Measurements from ENCODE around the gene COL12A1.

GRCh38 chr6:75167851-75168250 lies 38.0 kb downstream of the COL12A1 start:
- TF ChIP-seq CTCF (IDR thresholded peaks at IDR 0.05 in 4 of 5, conservative IDR thresholded peaks at IDR 0.05 in 1 of 5) (no peak), POLR2A (IDR thresholded peaks at IDR 0.05) (no peak)

Measured in gastrocnemius medialis (tissue), 4 donors.